CD4-positive, CD25-positive, alpha-beta regulatory T cell (primary cell): ENCODE results near the gene CACNA2D3. TPM values are rescaled to one million over a fixed set of nuclear protein-coding genes. Genes with fewer than 3 reads are reported as not detected.

Experiments used
- ATAC-seq, 2 donors: fragments of 150-1000 bp; cut with Tn5 transposase; one replicate each; pipeline ENCODE4 v1.10.0; 2021; ENCODE audit warnings: low read depth in 2 of 2, moderate number of reproducible peaks in 2 of 2, moderate library complexity in 1 of 2
- DNase-seq, 3 donors: peaks; one replicate each; pipeline versions ENCODE4 v3.0.0 to v3.0.0-alpha.2; 2012 to 2022; ENCODE audit warnings: mixed read lengths in 1 of 3
- H3K27ac ChIP-seq: one replicate; pipeline ENCODE4 v1.7.0; 2013; ENCODE audit warnings: mild to moderate bottlenecking, low read length; ENCODE audit not compliant: insufficient read depth, poor library complexity, severe bottlenecking
- H3K27me3 ChIP-seq: one replicate; pipeline ENCODE4 v1.7.0; 2013; ENCODE audit warnings: low read length; ENCODE audit not compliant: control insufficient read depth, insufficient read depth
- H3K36me3 ChIP-seq: one replicate; pipeline ENCODE4 v1.7.0; 2013; ENCODE audit warnings: mild to moderate bottlenecking, low read length, moderate library complexity; ENCODE audit not compliant: control insufficient read depth, insufficient read depth
- H3K4me1 ChIP-seq: 2 replicates; pipeline ENCODE4 v1.7.0; 2013; ENCODE audit warnings: mild to moderate bottlenecking, low read length; ENCODE audit not compliant: insufficient read depth, control insufficient read depth, poor library complexity, severe bottlenecking
- H3K4me3 ChIP-seq: one replicate; pipeline ENCODE4 v1.7.0; 2013; ENCODE audit warnings: low read depth, mild to moderate bottlenecking, low read length, moderate library complexity
- H3K9me3 ChIP-seq, 2 experiments: 1 replicate in 1 of 2; 2 replicates in 1 of 2; pipeline ENCODE4 v1.7.0; 2013; ENCODE audit warnings: low read length in 2 of 2, mild to moderate bottlenecking in 1 of 2, moderate library complexity in 1 of 2; ENCODE audit not compliant: control insufficient read depth in 2 of 2
- H3K27ac Mint-ChIP-seq, 3 donors: one replicate each; pipeline ENCODE4 v1.8.0; 2020 to 2022; ENCODE audit warnings: mild to moderate bottlenecking in 3 of 3, mixed read lengths in 3 of 3, moderate library complexity in 2 of 3
- H3K27me3 Mint-ChIP-seq: one replicate; pipeline ENCODE4 v1.8.0; 2022; ENCODE audit warnings: mild to moderate bottlenecking, mixed read lengths
- H3K36me3 Mint-ChIP-seq: one replicate; pipeline ENCODE4 v1.8.0; 2020; ENCODE audit warnings: mixed read lengths
- H3K4me1 Mint-ChIP-seq, 4 donors: one replicate each; pipeline ENCODE4 v1.8.0; 2020 to 2022; ENCODE audit warnings: mixed read lengths in 4 of 4, mild to moderate bottlenecking in 1 of 4
- H3K4me3 Mint-ChIP-seq, 4 donors: one replicate each; pipeline ENCODE4 v1.8.0; 2020 to 2022; ENCODE audit warnings: mild to moderate bottlenecking in 4 of 4, mixed read lengths in 4 of 4, moderate library complexity in 3 of 4
- H3K9me3 Mint-ChIP-seq, 7 donors: one replicate each; pipeline ENCODE4 v1.8.0; 2020 to 2022; ENCODE audit warnings: mixed read lengths in 7 of 7, mild to moderate bottlenecking in 3 of 7, moderate library complexity in 2 of 7
- polyA plus RNA-seq, 4 donors: library from polyadenylated mRNA; unstranded; fragments of 300-500 nt; fragmentation: Illumina TruSeq; gene quantifications; one replicate each; pipeline ENCODE4 v1.2.3, GENCODE V29; 2021
- total RNA-seq: library from RNA; stranded (reverse); gene quantifications from one replicate; pipeline ENCODE4 v1.2.3, GENCODE V29; 2022

The CACNA2D3 gene
- total and polyA plus RNA-seq, 5 donors from 2014 or later, result not detected

GRCh38 chr3:54296531-54296930 is 174.2 kb downstream of the CACNA2D3 start:
- no peak overlapping the region for H3K27ac ChIP-seq
- no peaks in the 10 kb centered on the region for H3K36me3 ChIP-seq
- Mint-ChIP-seq H3K9me3 (peaks cover 0 to 3% (median 1%) of the 10 kb centered on the region in 7 donors), H3K4me1 (no peaks in the 10 kb centered on the region), H3K4me3 (no peak overlapping the region), H3K36me3 (no peaks in the 10 kb centered on the region), H3K27me3 (no peaks in the 10 kb centered on the region), H3K27ac (no peak overlapping the region)
- ATAC-seq (no peak), DNase-seq (no peak)
- no peaks in the 10 kb centered on the region for H3K27me3 ChIP-seq
- H3K9me3 ChIP-seq, result no peaks in the 10 kb centered on the region
- H3K4me3 ChIP-seq, result no peak overlapping the region
- no peaks in the 10 kb centered on the region for H3K4me1 ChIP-seq

GRCh38 chr3:54299169-54299935 is 177.0 kb downstream of the CACNA2D3 start:
- Mint-ChIP-seq H3K36me3 (no peaks in the 10 kb centered on the region), H3K27me3 (no peaks in the 10 kb centered on the region), H3K4me3 (no peak overlapping the region), H3K9me3 (peaks cover 0 to 3% (median 0%) of the 10 kb centered on the region in 7 donors), H3K4me1 (no peaks in the 10 kb centered on the region), H3K27ac (no peak overlapping the region)
- Histone ChIP-seq H3K27ac (no peak overlapping the region), H3K9me3 (no peaks in the 10 kb centered on the region), H3K36me3 (no peaks in the 10 kb centered on the region), H3K4me3 (no peak overlapping the region), H3K4me1 (no peaks in the 10 kb centered on the region), H3K27me3 (no peaks in the 10 kb centered on the region)
- ATAC-seq (no peak), DNase-seq (no peak)

- no peak for ATAC-seq
- Mint-ChIP-seq H3K4me3 (no peak overlapping the region), H3K27ac (no peak overlapping the region), H3K9me3 (peaks cover 0 to 2% (median 0%) of the 10 kb centered on the region in 7 donors), H3K27me3 (no peaks in the 10 kb centered on the region), H3K36me3 (no peaks in the 10 kb centered on the region), H3K4me1 (no peaks in the 10 kb centered on the region)
- Histone ChIP-seq H3K27ac (no peak overlapping the region), H3K27me3 (no peaks in the 10 kb centered on the region), H3K9me3 (no peaks in the 10 kb centered on the region), H3K36me3 (no peaks in the 10 kb centered on the region), H3K4me1 (no peaks in the 10 kb centered on the region), H3K4me3 (no peak overlapping the region)
- no peak for DNase-seq
Observed at GRCh38 chr3:54303517-54304375, 181.4 kb downstream of the CACNA2D3 start.

- Mint-ChIP-seq H3K27ac (no peak overlapping the region), H3K36me3 (no peaks in the 10 kb centered on the region), H3K4me3 (no peak overlapping the region), H3K27me3 (no peaks in the 10 kb centered on the region), H3K4me1 (peaks cover 0 to 1% (median 0%) of the 10 kb centered on the region in 4 donors), H3K9me3 (peaks cover 0 to under 1% (median 0%) of the 10 kb centered on the region in 7 donors)
- no peak overlapping the region for H3K4me3 ChIP-seq
- H3K9me3 ChIP-seq, result no peaks in the 10 kb centered on the region
- no peaks in the 10 kb centered on the region for H3K27me3 ChIP-seq
- H3K27ac ChIP-seq, result no peak overlapping the region
- DNase-seq (no peak), ATAC-seq (no peak)
- no peaks in the 10 kb centered on the region for H3K36me3 ChIP-seq
- H3K4me1 ChIP-seq, result no peaks in the 10 kb centered on the region
Observed at GRCh38 chr3:54304877-54305276, 182.5 kb downstream of the CACNA2D3 start.

GRCh38 chr3:54305409-54306099 is 183.2 kb downstream of the CACNA2D3 start:
- H3K9me3 Mint-ChIP-seq, result no peaks in the 10 kb centered on the region
- H3K27ac Mint-ChIP-seq, result no peak overlapping the region
- no peaks in the 10 kb centered on the region for H3K9me3 ChIP-seq
- H3K36me3 Mint-ChIP-seq, result no peaks in the 10 kb centered on the region
- ATAC-seq, result no peak
- DNase-seq, result no peak
- H3K27me3 Mint-ChIP-seq, result no peaks in the 10 kb centered on the region
- no peak overlapping the region for H3K27ac ChIP-seq
- H3K4me1 ChIP-seq, result no peaks in the 10 kb centered on the region
- no peaks in the 10 kb centered on the region for H3K36me3 ChIP-seq
- no peak overlapping the region for H3K4me3 Mint-ChIP-seq
- H3K4me3 ChIP-seq, result no peak overlapping the region
- H3K4me1 Mint-ChIP-seq, result peaks cover 0 to 2% (median 0%) of the 10 kb centered on the region in 4 donors
- no peaks in the 10 kb centered on the region for H3K27me3 ChIP-seq

- H3K27me3 ChIP-seq, result no peaks in the 10 kb centered on the region
- Mint-ChIP-seq H3K4me3 (no peak overlapping the region), H3K27me3 (no peaks in the 10 kb centered on the region), H3K36me3 (no peaks in the 10 kb centered on the region), H3K9me3 (no peaks in the 10 kb centered on the region), H3K27ac (no peak overlapping the region), H3K4me1 (peaks cover 0 to 2% (median 0%) of the 10 kb centered on the region in 4 donors)
- H3K9me3 ChIP-seq, result no peaks in the 10 kb centered on the region
- ATAC-seq (no peak), DNase-seq (no peak)
- no peaks in the 10 kb centered on the region for H3K4me1 ChIP-seq
- H3K36me3 ChIP-seq, result no peaks in the 10 kb centered on the region
- H3K4me3 ChIP-seq, result no peak overlapping the region
- no peak overlapping the region for H3K27ac ChIP-seq
Observed at GRCh38 chr3:54307566-54308180, 185.3 kb downstream of the CACNA2D3 start.

- H3K36me3 Mint-ChIP-seq, result no peaks in the 10 kb centered on the region
- H3K27ac Mint-ChIP-seq, result no peak overlapping the region
Observed at GRCh38 chr3:54309601-54310000, 187.2 kb downstream of the CACNA2D3 start.

More at GRCh38 chr3:54309601-54310000, 187.2 kb downstream of the CACNA2D3 start:
- peaks cover 0 to 3% (median 0%) of the 10 kb centered on the region in 7 donors for H3K9me3 Mint-ChIP-seq
- no peak for ATAC-seq
- no peak for DNase-seq
- H3K4me1 Mint-ChIP-seq, result peaks cover 0 to 2% (median 0%) of the 10 kb centered on the region in 4 donors
- Histone ChIP-seq H3K4me3 (no peak overlapping the region), H3K4me1 (no peaks in the 10 kb centered on the region), H3K36me3 (no peaks in the 10 kb centered on the region), H3K27ac (no peak overlapping the region), H3K9me3 (no peaks in the 10 kb centered on the region), H3K27me3 (no peaks in the 10 kb centered on the region)
- H3K27me3 Mint-ChIP-seq, result no peaks in the 10 kb centered on the region
- H3K4me3 Mint-ChIP-seq, result no peak overlapping the region
